Measurements from ENCODE around the gene POU2F3.
"Not testable (repeated sequence)": the region's sequence is repeated elsewhere in the genome, so short reads cannot be mapped to it uniquely, and the experiment has no call there.

The POU2F3 gene

GRCh38 chr11:120226714-120227113, 13.2 kb upstream of the POU2F3 start:
- DNase-seq: no peak

GRCh38 chr11:120227228-120227852, 12.6 kb upstream of the POU2F3 start:
- DNase-seq: no peak

- no peak for DNase-seq
These were observed 11.1 kb upstream of the POU2F3 start for GRCh38 chr11:120228794-120229384.

GRCh38 chr11:120229451-120230424, 10.2 kb upstream of the POU2F3 start:
- no peak for DNase-seq

- no peak for DNase-seq
These were observed 9.4 kb upstream of the POU2F3 start for GRCh38 chr11:120230433-120231071.

GRCh38 chr11:120231963-120232362, 8.0 kb upstream of the POU2F3 start:
- no peak for DNase-seq

GRCh38 chr11:120233207-120233803, 6.6 kb upstream of the POU2F3 start:
- DNase-seq: no peak

- peak; percentile 12 for DNase-seq
These were observed 4.8 kb upstream of the POU2F3 start for GRCh38 chr11:120235024-120235628.

- no peak for DNase-seq
These were observed 3.5 kb upstream of the POU2F3 start for GRCh38 chr11:120236169-120237107.

GRCh38 chr11:120238968-120239620, 846 bp upstream of the POU2F3 start:
- DNase-seq: no peak

- no peak for DNase-seq
These were observed 926 bp downstream of the POU2F3 start for GRCh38 chr11:120240866-120241265.

- DNase-seq: no peak
These were observed 1.3 kb downstream of the POU2F3 start for GRCh38 chr11:120241277-120241676.

GRCh38 chr11:120243221-120243620, 3.3 kb downstream of the POU2F3 start:
- DNase-seq: no peak

GRCh38 chr11:120244476-120245365, 4.8 kb downstream of the POU2F3 start:
- no peak for DNase-seq

GRCh38 chr11:120245434-120245833, 5.5 kb downstream of the POU2F3 start:
- DNase-seq: no peak

- peak; percentile 6 for DNase-seq
These were observed 8.8 kb downstream of the POU2F3 start for GRCh38 chr11:120248551-120249278.

GRCh38 chr11:120249279-120250262, 9.6 kb downstream of the POU2F3 start:
- no peak for DNase-seq

GRCh38 chr11:120253377-120253776, 13.4 kb downstream of the POU2F3 start:
- DNase-seq: not testable (repeated sequence)
